ENCODE data around the gene CERK.
"Not testable (repeated sequence)": the region's sequence is repeated elsewhere in the genome, so short reads cannot be mapped to it uniquely, and the experiment has no call there.

CERK gene

GRCh38 chr22:46637711-46638600, 100.1 kb downstream of the CERK start:
- H3K9me3 ChIP-seq (ENCODE audit: control extremely low read depth in 1 of 5, control insufficient read depth in 4 of 5, insufficient read depth in 2 of 5, low read depth in 1 of 5, low read length in 4 of 5): no peaks in the 10 kb centered on the region
- DNase-seq: no peak
- no peak overlapping the region for H3K27ac ChIP-seq (ENCODE audit: insufficient read depth in 1 of 2, low read depth in 1 of 2, low read length in 2 of 2, poor library complexity in 1 of 2, severe bottlenecking in 2 of 2)
- POLR2A ChIA-PET: no interaction called here
- H3K36me3 ChIP-seq (ENCODE audit: control insufficient read depth in 4 of 4, insufficient read depth in 4 of 4, low read length in 3 of 4): peaks cover 10 to 43% (median 21%) of the 10 kb centered on the region in 4 experiments
- CTCF ChIA-PET: no interaction called here
- no peak overlapping the region for H3K4me3 ChIP-seq (ENCODE audit: control insufficient read depth in 1 of 7, extremely low read depth in 1 of 7, insufficient read depth in 4 of 7, low read depth in 2 of 7, low read length in 6 of 7)
- H3K4me1 ChIP-seq (ENCODE audit: control extremely low read depth in 1 of 4, control insufficient read depth in 4 of 4, insufficient read depth in 4 of 4, low read length in 3 of 4): peaks cover 0 to 9% (median 0%) of the 10 kb centered on the region in 4 experiments
- no peaks in the 10 kb centered on the region for H3K27me3 ChIP-seq (replicated peaks in 2 of 5; ENCODE audit: control insufficient read depth in 4 of 5, insufficient read depth in 5 of 5, low read length in 4 of 5)
- WGBS (ENCODE audit: insufficient coverage): 96% methylated on average over 17 of the region's 21 CpGs

- Histone ChIP-seq H3K36me3 (ENCODE audit: control insufficient read depth in 4 of 4, insufficient read depth in 4 of 4, low read length in 3 of 4) (peaks cover 10 to 36% (median 23%) of the 10 kb centered on the region in 4 experiments), H3K27me3 (replicated peaks in 2 of 5; ENCODE audit: control insufficient read depth in 4 of 5, insufficient read depth in 5 of 5, low read length in 4 of 5) (no peaks in the 10 kb centered on the region), H3K9me3 (ENCODE audit: control extremely low read depth in 1 of 5, control insufficient read depth in 4 of 5, insufficient read depth in 2 of 5, low read depth in 1 of 5, low read length in 4 of 5) (no peaks in the 10 kb centered on the region), H3K4me1 (ENCODE audit: control extremely low read depth in 1 of 4, control insufficient read depth in 4 of 4, insufficient read depth in 4 of 4, low read length in 3 of 4) (peaks cover 0 to 9% (median 0%) of the 10 kb centered on the region in 4 experiments), H3K4me3 (ENCODE audit: control insufficient read depth in 1 of 7, extremely low read depth in 1 of 7, insufficient read depth in 4 of 7, low read depth in 2 of 7, low read length in 6 of 7) (no peak overlapping the region), H3K27ac (ENCODE audit: insufficient read depth in 1 of 2, low read depth in 1 of 2, low read length in 2 of 2, poor library complexity in 1 of 2, severe bottlenecking in 2 of 2) (no peak overlapping the region)
- WGBS (ENCODE audit: insufficient coverage): 96% methylated on average over 23 of the region's 29 CpGs
- DNase-seq: no peak
- ChIA-PET POLR2A (interaction anchor here (0.7 kb wide), 1 partner anchor 24 kb away, joined by 4 read pairs; no protein-coding TSS in a partner anchor), CTCF (interaction anchor here (0.7 to 1.2 kb wide), 2 partner anchors 9 to 73 kb away, joined by 3 to 6 read pairs; no protein-coding TSS in a partner anchor)
Observed at GRCh38 chr22:46636221-46637002, 101.6 kb downstream of the CERK start.

DNA sequence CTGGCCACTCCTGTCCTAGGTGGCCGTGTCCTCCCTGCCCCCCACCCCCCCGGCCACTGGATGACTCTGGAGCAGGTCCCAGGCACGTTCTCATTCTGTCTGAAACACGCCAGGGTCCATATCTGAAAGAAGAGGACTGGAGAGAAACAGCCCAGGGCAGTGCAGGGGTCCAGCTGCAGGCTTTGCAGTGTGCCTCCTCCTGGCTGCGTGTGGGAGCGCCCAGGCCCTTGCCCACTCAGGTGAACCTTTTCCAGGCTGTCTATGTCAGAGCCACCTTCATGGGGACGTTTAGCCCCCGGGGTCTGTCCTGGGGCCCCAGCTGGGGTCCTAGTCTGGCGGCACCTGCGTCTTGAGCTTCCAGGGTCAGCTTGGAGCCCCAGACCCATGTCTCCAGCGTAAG, 102.3 kb downstream of the CERK start:
- H3K27ac ChIP-seq (ENCODE audit: insufficient read depth in 1 of 2, low read depth in 1 of 2, low read length in 2 of 2, poor library complexity in 1 of 2, severe bottlenecking in 2 of 2): no peak overlapping the region
- H3K4me3 ChIP-seq (ENCODE audit: control insufficient read depth in 1 of 7, extremely low read depth in 1 of 7, insufficient read depth in 4 of 7, low read depth in 2 of 7, low read length in 6 of 7): no peak overlapping the region
- no peaks in the 10 kb centered on the region for H3K9me3 ChIP-seq (ENCODE audit: control extremely low read depth in 1 of 5, control insufficient read depth in 4 of 5, insufficient read depth in 2 of 5, low read depth in 1 of 5, low read length in 4 of 5)
- WGBS (ENCODE audit: insufficient coverage): 94% methylated on average over 9 of the region's 11 CpGs
- ChIA-PET POLR2A (interaction anchor here (0.7 kb wide), 1 partner anchor 25 kb away, joined by 4 read pairs; no protein-coding TSS in a partner anchor), CTCF (interaction anchor here (0.7 to 1.2 kb wide), 2 partner anchors 9 to 73 kb away, joined by 3 to 6 read pairs; no protein-coding TSS in a partner anchor)
- H3K27me3 ChIP-seq (replicated peaks in 2 of 5; ENCODE audit: control insufficient read depth in 4 of 5, insufficient read depth in 5 of 5, low read length in 4 of 5): no peaks in the 10 kb centered on the region
- DNase-seq: no peak
- peaks cover 0 to 9% (median 0%) of the 10 kb centered on the region in 4 experiments for H3K4me1 ChIP-seq (ENCODE audit: control extremely low read depth in 1 of 4, control insufficient read depth in 4 of 4, insufficient read depth in 4 of 4, low read length in 3 of 4)
- peaks cover 10 to 40% (median 23%) of the 10 kb centered on the region in 4 experiments for H3K36me3 ChIP-seq (ENCODE audit: control insufficient read depth in 4 of 4, insufficient read depth in 4 of 4, low read length in 3 of 4)

GRCh38 chr22:46634973-46635685, 102.9 kb downstream of the CERK start:
- not testable (repeated sequence) for H3K27me3 ChIP-seq (replicated peaks in 2 of 5; ENCODE audit: control insufficient read depth in 4 of 5, insufficient read depth in 5 of 5, low read length in 4 of 5); DNase-seq; H3K9me3 ChIP-seq (ENCODE audit: control extremely low read depth in 1 of 5, control insufficient read depth in 4 of 5, insufficient read depth in 2 of 5, low read depth in 1 of 5, low read length in 4 of 5); H3K4me1 ChIP-seq (ENCODE audit: control extremely low read depth in 1 of 4, control insufficient read depth in 4 of 4, insufficient read depth in 4 of 4, low read length in 3 of 4); H3K4me3 ChIP-seq (ENCODE audit: control insufficient read depth in 1 of 7, extremely low read depth in 1 of 7, insufficient read depth in 4 of 7, low read depth in 2 of 7, low read length in 6 of 7); H3K27ac ChIP-seq (ENCODE audit: insufficient read depth in 1 of 2, low read depth in 1 of 2, low read length in 2 of 2, poor library complexity in 1 of 2, severe bottlenecking in 2 of 2)
- WGBS (ENCODE audit: insufficient coverage): 100% methylated on average over 3 of the region's 30 CpGs
- ChIA-PET CTCF (interaction anchor here (1.2 kb wide), 1 partner anchor 72 kb away, joined by 6 read pairs; no protein-coding TSS in a partner anchor), POLR2A (interaction anchor here (0.7 kb wide), 1 partner anchor 25 kb away, joined by 4 read pairs; no protein-coding TSS in a partner anchor)
- peaks cover 10 to 42% (median 26%) of the 10 kb centered on the region in 4 experiments for H3K36me3 ChIP-seq (ENCODE audit: control insufficient read depth in 4 of 4, insufficient read depth in 4 of 4, low read length in 3 of 4)
